GM23338 (cell line): ENCODE results near the gene CKAP2. TPM values are rescaled to one million over a fixed set of nuclear protein-coding genes. Genes with fewer than 3 reads are reported as not detected.

Experiments used
- ATAC-seq: fragments of 200-7000 bp; cut with Tn5 transposase; 3 replicates; pipeline ENCODE4 v1.9.1; 2020
- DNase-seq: peaks from one replicate; pipeline ENCODE4 v3.0.0-alpha.2; 2015; ENCODE audit warnings: low spot score
- H2AFZ ChIP-seq: fragments of 200-600 bp; sonication (generic); 2 replicates; pipeline ENCODE4 v1.8.0; 2016; ENCODE audit warnings: antibody characterized with exemption, mild to moderate bottlenecking, moderate library complexity
- H3F3A ChIP-seq: fragments of 200-600 bp; sonication (generic); replicated peaks from 2 replicates; pipeline ENCODE4 v1.8.0; 2017; ENCODE audit warnings: antibody characterized with exemption, mixed run types, low read depth
- H3K27ac ChIP-seq: fragments of 200-600 bp; sonication (generic); 2 replicates; pipeline ENCODE4 v1.6.1; 2016; ENCODE audit warnings: low read depth
- H3K27me3 ChIP-seq: fragments of 200-600 bp; sonication (generic); 2 replicates; pipeline ENCODE4 v1.8.0; 2016; ENCODE audit warnings: mild to moderate bottlenecking, mixed run types, moderate library complexity; ENCODE audit not compliant: insufficient read depth
- H3K36me3 ChIP-seq: fragments of 200-600 bp; sonication (generic); 2 replicates; pipeline ENCODE4 v1.8.0; 2016; ENCODE audit warnings: mild to moderate bottlenecking; ENCODE audit not compliant: insufficient read depth
- H3K4me1 ChIP-seq: fragments of 200-600 bp; sonication (generic); 2 replicates; pipeline ENCODE4 v1.8.0; 2016; ENCODE audit warnings: mild to moderate bottlenecking, moderate library complexity; ENCODE audit not compliant: insufficient read depth
- H3K4me2 ChIP-seq: fragments of 200-600 bp; sonication (generic); 2 replicates; pipeline ENCODE4 v1.7.1; 2017; ENCODE audit warnings: mixed run types
- H3K4me3 ChIP-seq: fragments of 200-600 bp; sonication (generic); 2 replicates; pipeline ENCODE4 v1.6.1; 2016; ENCODE audit warnings: mixed run types
- H3K79me2 ChIP-seq: fragments of 200-600 bp; sonication (generic); replicated peaks from 2 replicates; pipeline ENCODE4 v1.8.0; 2017; ENCODE audit warnings: mild to moderate bottlenecking; ENCODE audit not compliant: insufficient read depth
- H3K9me2 ChIP-seq: fragments of 200-600 bp; sonication (generic); 2 replicates; pipeline ENCODE4 v1.8.0; 2017; ENCODE audit not compliant: insufficient read depth
- H4K20me1 ChIP-seq: fragments of 200-600 bp; sonication (generic); replicated peaks from 2 replicates; pipeline ENCODE4 v1.8.0; 2017; ENCODE audit warnings: mild to moderate bottlenecking; ENCODE audit not compliant: insufficient read depth
- H3K27ac Mint-ChIP-seq: 2 replicates; pipeline ENCODE4 v1.8.0; 2020; ENCODE audit warnings: inconsistent platforms, mild to moderate bottlenecking, moderate library complexity, mixed read lengths
- H3K27me3 Mint-ChIP-seq: 3 replicates; pipeline ENCODE4 v1.8.0; 2022; ENCODE audit warnings: low read depth, mild to moderate bottlenecking, moderate library complexity, mixed read lengths, inconsistent platforms; ENCODE audit not compliant: insufficient read depth, poor library complexity
- H3K36me3 Mint-ChIP-seq: 3 replicates; pipeline ENCODE4 v1.8.0; 2021; ENCODE audit warnings: low read depth, mild to moderate bottlenecking, inconsistent platforms, moderate library complexity, mixed read lengths
- H3K4me1 Mint-ChIP-seq: 3 replicates; pipeline ENCODE4 v1.8.0; 2020; ENCODE audit warnings: mild to moderate bottlenecking, inconsistent platforms, mixed read lengths
- H3K4me3 Mint-ChIP-seq: 3 replicates; pipeline ENCODE4 v1.8.0; 2021; ENCODE audit warnings: moderate library complexity, mild to moderate bottlenecking, inconsistent platforms, mixed read lengths
- H3K9me3 Mint-ChIP-seq: 3 replicates; pipeline ENCODE4 v1.8.0; 2020; ENCODE audit warnings: moderate library complexity, mild to moderate bottlenecking, inconsistent platforms, mixed read lengths
- CREB1 ChIP-seq: fragments of 250-450 bp; sonication (Bioruptor Pico); IDR thresholded peaks from 2 replicates; pipeline ENCODE4 v1.5.0; 2020; ENCODE audit warnings: low read depth, mild to moderate bottlenecking, moderate library complexity
- EZH2phosphoT487 ChIP-seq: fragments of 200-600 bp; sonication (generic); IDR thresholded peaks from one replicate; pipeline ENCODE4 v1.8.1; 2018; ENCODE audit warnings: antibody characterized with exemption; ENCODE audit not compliant: unreplicated experiment
- NANOG ChIP-seq: IDR thresholded peaks from 2 replicates; pipeline ENCODE4 v1.6.1; 2016; ENCODE audit warnings: antibody characterized with exemption, borderline replicate concordance
- POLR2AphosphoS5 ChIP-seq: IDR thresholded peaks from 2 replicates; pipeline ENCODE4 v1.6.1; 2016; ENCODE audit warnings: antibody characterized with exemption, low read depth
- STAT1 ChIP-seq: IDR thresholded peaks from one replicate; pipeline ENCODE4 v1.6.1; 2016; ENCODE audit warnings: antibody characterized with exemption; ENCODE audit not compliant: unreplicated experiment
- ZNF114 ChIP-seq: fragments of 250-450 bp; sonication (Bioruptor Pico); IDR thresholded peaks from 2 replicates; pipeline ENCODE4 v1.5.0; 2020; ENCODE audit warnings: mild to moderate bottlenecking, moderate library complexity
- polyA plus RNA-seq: library from polyadenylated mRNA; unstranded; fragments of >200 nt; fragmentation: Nextera tagmentation; extraction: Ambion mirVana; gene quantifications from 2 replicates; pipeline ENCODE4 v1.2.1, GENCODE V29; 2016
- total RNA-seq: library from RNA; depleted of rRNA; stranded (reverse); fragments of >200 nt; shearing (Covaris generic); gene quantifications from 2 replicates; pipeline ENCODE4 v1.2.3, GENCODE V29; 2014
- TF ChIP-seq, protein P1 (sequence below): fragments of 250-450 bp; sonication (Bioruptor Pico); IDR thresholded peaks from 2 replicates; pipeline ENCODE4 v1.5.0; 2020; ENCODE audit warnings: mild to moderate bottlenecking, moderate library complexity
- TF ChIP-seq, protein P2 (sequence below): IDR thresholded peaks from one replicate; pipeline ENCODE4 v1.6.1; 2018; ENCODE audit warnings: antibody characterized with exemption; ENCODE audit not compliant: unreplicated experiment

The CKAP2 gene
- total and polyA plus RNA-seq, 2 experiments from 2014 or later, result 48.8 to 103 TPM

DNA sequence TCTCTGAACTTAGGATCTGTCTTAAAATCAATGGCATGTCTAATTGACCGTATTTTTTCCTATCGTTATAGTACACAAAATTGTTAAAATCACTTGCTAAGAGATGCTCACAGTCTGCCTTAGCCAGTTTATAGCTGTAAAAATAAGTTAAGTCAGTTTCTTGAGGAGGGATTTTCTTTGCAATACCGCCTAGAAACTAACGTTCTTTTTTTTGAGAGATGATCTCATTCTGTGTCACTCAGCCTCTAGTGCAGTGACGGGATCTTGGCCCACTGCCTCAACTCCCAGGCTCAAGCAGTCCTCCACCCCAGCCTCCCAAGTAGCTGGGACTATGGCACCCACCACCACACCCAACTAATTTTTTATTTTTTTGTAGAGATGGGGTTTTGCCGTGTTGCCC lies 4.4 kb downstream of the CKAP2 start (continued):
- TF ChIP-seq, protein P1, sequence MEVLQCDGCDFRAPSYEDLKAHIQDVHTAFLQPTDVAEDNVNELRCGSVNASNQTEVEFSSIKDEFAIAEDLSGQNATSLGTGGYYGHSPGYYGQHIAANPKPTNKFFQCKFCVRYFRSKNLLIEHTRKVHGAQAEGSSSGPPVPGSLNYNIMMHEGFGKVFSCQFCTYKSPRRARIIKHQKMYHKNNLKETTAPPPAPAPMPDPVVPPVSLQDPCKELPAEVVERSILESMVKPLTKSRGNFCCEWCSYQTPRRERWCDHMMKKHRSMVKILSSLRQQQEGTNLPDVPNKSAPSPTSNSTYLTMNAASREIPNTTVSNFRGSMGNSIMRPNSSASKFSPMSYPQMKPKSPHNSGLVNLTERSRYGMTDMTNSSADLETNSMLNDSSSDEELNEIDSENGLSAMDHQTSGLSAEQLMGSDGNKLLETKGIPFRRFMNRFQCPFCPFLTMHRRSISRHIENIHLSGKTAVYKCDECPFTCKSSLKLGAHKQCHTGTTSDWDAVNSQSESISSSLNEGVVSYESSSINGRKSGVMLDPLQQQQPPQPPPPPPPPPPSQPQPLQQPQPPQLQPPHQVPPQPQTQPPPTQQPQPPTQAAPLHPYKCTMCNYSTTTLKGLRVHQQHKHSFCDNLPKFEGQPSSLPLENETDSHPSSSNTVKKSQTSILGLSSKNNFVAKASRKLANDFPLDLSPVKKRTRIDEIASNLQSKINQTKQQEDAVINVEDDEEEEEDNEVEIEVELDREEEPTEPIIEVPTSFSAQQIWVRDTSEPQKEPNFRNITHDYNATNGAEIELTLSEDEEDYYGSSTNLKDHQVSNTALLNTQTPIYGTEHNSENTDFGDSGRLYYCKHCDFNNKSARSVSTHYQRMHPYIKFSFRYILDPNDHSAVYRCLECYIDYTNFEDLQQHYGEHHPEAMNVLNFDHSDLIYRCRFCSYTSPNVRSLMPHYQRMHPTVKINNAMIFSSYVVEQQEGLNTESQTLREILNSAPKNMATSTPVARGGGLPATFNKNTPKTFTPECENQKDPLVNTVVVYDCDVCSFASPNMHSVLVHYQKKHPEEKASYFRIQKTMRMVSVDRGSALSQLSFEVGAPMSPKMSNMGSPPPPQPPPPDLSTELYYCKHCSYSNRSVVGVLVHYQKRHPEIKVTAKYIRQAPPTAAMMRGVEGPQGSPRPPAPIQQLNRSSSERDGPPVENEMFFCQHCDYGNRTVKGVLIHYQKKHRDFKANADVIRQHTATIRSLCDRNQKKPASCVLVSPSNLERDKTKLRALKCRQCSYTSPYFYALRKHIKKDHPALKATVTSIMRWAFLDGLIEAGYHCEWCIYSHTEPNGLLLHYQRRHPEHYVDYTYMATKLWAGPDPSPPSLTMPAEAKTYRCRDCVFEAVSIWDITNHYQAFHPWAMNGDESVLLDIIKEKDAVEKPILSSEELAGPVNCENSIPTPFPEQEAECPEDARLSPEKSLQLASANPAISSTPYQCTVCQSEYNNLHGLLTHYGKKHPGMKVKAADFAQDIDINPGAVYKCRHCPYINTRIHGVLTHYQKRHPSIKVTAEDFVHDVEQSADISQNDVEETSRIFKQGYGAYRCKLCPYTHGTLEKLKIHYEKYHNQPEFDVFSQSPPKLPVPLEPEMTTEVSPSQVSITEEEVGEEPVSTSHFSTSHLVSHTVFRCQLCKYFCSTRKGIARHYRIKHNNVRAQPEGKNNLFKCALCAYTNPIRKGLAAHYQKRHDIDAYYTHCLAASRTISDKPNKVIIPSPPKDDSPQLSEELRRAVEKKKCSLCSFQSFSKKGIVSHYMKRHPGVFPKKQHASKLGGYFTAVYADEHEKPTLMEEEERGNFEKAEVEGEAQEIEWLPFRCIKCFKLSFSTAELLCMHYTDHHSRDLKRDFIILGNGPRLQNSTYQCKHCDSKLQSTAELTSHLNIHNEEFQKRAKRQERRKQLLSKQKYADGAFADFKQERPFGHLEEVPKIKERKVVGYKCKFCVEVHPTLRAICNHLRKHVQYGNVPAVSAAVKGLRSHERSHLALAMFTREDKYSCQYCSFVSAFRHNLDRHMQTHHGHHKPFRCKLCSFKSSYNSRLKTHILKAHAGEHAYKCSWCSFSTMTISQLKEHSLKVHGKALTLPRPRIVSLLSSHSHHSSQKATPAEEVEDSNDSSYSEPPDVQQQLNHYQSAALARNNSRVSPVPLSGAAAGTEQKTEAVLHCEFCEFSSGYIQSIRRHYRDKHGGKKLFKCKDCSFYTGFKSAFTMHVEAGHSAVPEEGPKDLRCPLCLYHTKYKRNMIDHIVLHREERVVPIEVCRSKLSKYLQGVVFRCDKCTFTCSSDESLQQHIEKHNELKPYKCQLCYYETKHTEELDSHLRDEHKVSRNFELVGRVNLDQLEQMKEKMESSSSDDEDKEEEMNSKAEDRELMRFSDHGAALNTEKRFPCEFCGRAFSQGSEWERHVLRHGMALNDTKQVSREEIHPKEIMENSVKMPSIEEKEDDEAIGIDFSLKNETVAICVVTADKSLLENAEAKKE, result no peak
- TF ChIP-seq EZH2phosphoT487 (no peak), NANOG (no peak)

DNA sequence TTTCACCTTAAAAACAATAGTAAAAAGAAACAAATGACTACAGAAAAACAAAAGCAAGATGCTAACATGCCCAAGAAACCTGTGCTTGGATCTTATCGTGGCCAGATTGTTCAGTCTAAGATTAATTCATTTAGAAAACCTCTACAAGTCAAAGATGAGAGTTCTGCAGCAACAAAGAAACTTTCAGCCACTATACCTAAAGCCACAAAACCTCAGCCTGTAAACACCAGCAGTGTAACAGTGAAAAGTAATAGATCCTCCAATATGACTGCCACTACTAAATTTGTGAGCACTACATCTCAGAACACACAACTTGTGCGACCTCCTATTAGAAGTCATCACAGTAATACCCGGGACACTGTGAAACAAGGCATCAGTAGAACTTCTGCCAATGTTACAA lies 6.0 kb downstream of the CKAP2 start:
- Mint-ChIP-seq H3K4me3 (no peak overlapping the region), H3K36me3 (peaks cover 83% of the 10 kb centered on the region), H3K27me3 (peaks cover 2% of the 10 kb centered on the region), H3K27ac (no peak overlapping the region), H3K9me3 (no peaks in the 10 kb centered on the region), H3K4me1 (peaks cover 4% of the 10 kb centered on the region; the same call in 1 of the 3 replicates)
- Histone ChIP-seq H3K36me3 (peaks cover 59% of the 10 kb centered on the region), H3K79me2 (peaks cover 42% of the 10 kb centered on the region), H3K4me2 (no peak overlapping the region), H3K27me3 (no peaks in the 10 kb centered on the region), H3K4me1 (no peaks in the 10 kb centered on the region; the same call in 1 of the 2 replicates), H3K4me3 (no peak overlapping the region), H3K27ac (no peak overlapping the region), H4K20me1 (peaks cover 5% of the 10 kb centered on the region; the same call in 1 of the 2 replicates), H3F3A (no peaks in the 10 kb centered on the region), H3K9me2 (no peaks in the 10 kb centered on the region), H2AFZ (no peak overlapping the region)
- ATAC-seq (no peak), DNase-seq (no peak)
- TF ChIP-seq POLR2AphosphoS5 (no peak), EZH2phosphoT487 (no peak), STAT1 (no peak), ZNF114 (no peak), CREB1 (no peak), NANOG (no peak)
- TF ChIP-seq, protein P2, sequence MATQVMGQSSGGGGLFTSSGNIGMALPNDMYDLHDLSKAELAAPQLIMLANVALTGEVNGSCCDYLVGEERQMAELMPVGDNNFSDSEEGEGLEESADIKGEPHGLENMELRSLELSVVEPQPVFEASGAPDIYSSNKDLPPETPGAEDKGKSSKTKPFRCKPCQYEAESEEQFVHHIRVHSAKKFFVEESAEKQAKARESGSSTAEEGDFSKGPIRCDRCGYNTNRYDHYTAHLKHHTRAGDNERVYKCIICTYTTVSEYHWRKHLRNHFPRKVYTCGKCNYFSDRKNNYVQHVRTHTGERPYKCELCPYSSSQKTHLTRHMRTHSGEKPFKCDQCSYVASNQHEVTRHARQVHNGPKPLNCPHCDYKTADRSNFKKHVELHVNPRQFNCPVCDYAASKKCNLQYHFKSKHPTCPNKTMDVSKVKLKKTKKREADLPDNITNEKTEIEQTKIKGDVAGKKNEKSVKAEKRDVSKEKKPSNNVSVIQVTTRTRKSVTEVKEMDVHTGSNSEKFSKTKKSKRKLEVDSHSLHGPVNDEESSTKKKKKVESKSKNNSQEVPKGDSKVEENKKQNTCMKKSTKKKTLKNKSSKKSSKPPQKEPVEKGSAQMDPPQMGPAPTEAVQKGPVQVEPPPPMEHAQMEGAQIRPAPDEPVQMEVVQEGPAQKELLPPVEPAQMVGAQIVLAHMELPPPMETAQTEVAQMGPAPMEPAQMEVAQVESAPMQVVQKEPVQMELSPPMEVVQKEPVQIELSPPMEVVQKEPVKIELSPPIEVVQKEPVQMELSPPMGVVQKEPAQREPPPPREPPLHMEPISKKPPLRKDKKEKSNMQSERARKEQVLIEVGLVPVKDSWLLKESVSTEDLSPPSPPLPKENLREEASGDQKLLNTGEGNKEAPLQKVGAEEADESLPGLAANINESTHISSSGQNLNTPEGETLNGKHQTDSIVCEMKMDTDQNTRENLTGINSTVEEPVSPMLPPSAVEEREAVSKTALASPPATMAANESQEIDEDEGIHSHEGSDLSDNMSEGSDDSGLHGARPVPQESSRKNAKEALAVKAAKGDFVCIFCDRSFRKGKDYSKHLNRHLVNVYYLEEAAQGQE, result no peak
